ENCODE measurements around the gene LARGE1. TPM values are rescaled to one million over a fixed set of nuclear protein-coding genes. Genes with fewer than 3 reads are reported as not detected.

LARGE1 gene
- total and polyA plus RNA-seq, 2 of the 8 experiments (the other 6 are each of a cell fraction or from before 2014, with no cell fraction given) = 43.7 to 83.0 TPM

GRCh38 chr22:33421859-33422258 is 498.4 kb downstream of the LARGE1 start (continued):
- TF ChIP-seq CHD7 (IDR thresholded peaks at IDR 0.05; ENCODE audit: insufficient replicate concordance, low read length) = no peak
- TF ChIP-seq EP300 (IDR thresholded peaks at IDR 0.05; ENCODE audit: borderline replicate concordance in 1 of 2, low read depth in 2 of 2, low read length in 2 of 2) = no peak
- no peak for TF ChIP-seq SAP30 (IDR thresholded peaks at IDR 0.05; ENCODE audit: insufficient read depth, insufficient replicate concordance, low read length)
- no peak for TF ChIP-seq SRF (IDR thresholded peaks at IDR 0.05; ENCODE audit: low read depth, low read length)
- no peak for TF ChIP-seq BCL11A (IDR thresholded peaks at IDR 0.05; ENCODE audit: low read depth in 2 of 2, low read length in 2 of 2)
- no peak for TF ChIP-seq TAF7 (optimal IDR thresholded peaks at IDR 0.05; ENCODE audit: borderline replicate concordance, low read depth, low read length)
- TF ChIP-seq, protein P1, sequence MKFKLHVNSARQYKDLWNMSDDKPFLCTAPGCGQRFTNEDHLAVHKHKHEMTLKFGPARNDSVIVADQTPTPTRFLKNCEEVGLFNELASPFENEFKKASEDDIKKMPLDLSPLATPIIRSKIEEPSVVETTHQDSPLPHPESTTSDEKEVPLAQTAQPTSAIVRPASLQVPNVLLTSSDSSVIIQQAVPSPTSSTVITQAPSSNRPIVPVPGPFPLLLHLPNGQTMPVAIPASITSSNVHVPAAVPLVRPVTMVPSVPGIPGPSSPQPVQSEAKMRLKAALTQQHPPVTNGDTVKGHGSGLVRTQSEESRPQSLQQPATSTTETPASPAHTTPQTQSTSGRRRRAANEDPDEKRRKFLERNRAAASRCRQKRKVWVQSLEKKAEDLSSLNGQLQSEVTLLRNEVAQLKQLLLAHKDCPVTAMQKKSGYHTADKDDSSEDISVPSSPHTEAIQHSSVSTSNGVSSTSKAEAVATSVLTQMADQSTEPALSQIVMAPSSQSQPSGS (IDR thresholded peaks at IDR 0.05; ENCODE audit: low read length) = no peak
- no peak for TF ChIP-seq NANOG (IDR thresholded peaks at IDR 0.05; ENCODE audit: insufficient read depth, low read depth, low read length, poor library complexity, severe bottlenecking)
- no peak for TF ChIP-seq GTF2F1 (IDR thresholded peaks at IDR 0.05; ENCODE audit: borderline replicate concordance, low read depth, low read length)
